HepG2 (cell line): ENCODE measurements around the gene EARS2. TPM values are rescaled to one million over a fixed set of nuclear protein-coding genes. Genes with fewer than 3 reads are reported as not detected.

ENCODE experiments used
- ATM ChIP-seq: fragments of 450-650 bp; IDR thresholded peaks from 2 replicates; pipeline ENCODE4 v1.7.1; 2017; ENCODE audit warnings: mild to moderate bottlenecking, borderline replicate concordance
- CAMTA2 ChIP-seq: sonication (generic); formaldehyde crosslinking; IDR thresholded peaks from 2 replicates; pipeline ENCODE4 v1.4.0; 2020; ENCODE audit warnings: mild to moderate bottlenecking, missing genetic modification reagents, borderline replicate concordance
- CCDC6 ChIP-seq: sonication (generic); formaldehyde crosslinking; IDR thresholded peaks from 2 replicates; pipeline ENCODE4 v1.8.1; 2022; ENCODE audit warnings: mild to moderate bottlenecking, missing genetic modification reagents, moderate library complexity
- DNMT1 ChIP-seq: sonication (generic); formaldehyde crosslinking; IDR thresholded peaks from 2 replicates; pipeline ENCODE4 v1.5.1; 2020; ENCODE audit warnings: mild to moderate bottlenecking, missing genetic modification reagents
- FOXK1 ChIP-seq: sonication (generic); formaldehyde crosslinking; IDR thresholded peaks from 2 replicates; pipeline ENCODE4 v1.4.0; 2020; ENCODE audit warnings: low read depth, missing genetic modification reagents, borderline replicate concordance
- GABPA ChIP-seq, 2 experiments: IDR thresholded peaks; 2 replicates each; pipeline ENCODE4 v1.6.1; 2011 to 2016; ENCODE audit warnings: low read depth in 2 of 2, low read length in 1 of 2, missing biosample characterization in 1 of 2, missing genetic modification characterization in 1 of 2
- IRF2 ChIP-seq: IDR thresholded peaks from 2 replicates; pipeline ENCODE4 v1.6.1; 2018; ENCODE audit warnings: missing genetic modification reagents, missing compliant biosample characterization
- JARID2 ChIP-seq: sonication (generic); formaldehyde crosslinking; IDR thresholded peaks from 2 replicates; pipeline ENCODE4 v1.8.1; 2023; ENCODE audit warnings: missing genetic modification reagents, inconsistent platforms; ENCODE audit not compliant: insufficient replicate concordance
- NR1H2 ChIP-seq: sonication (generic); formaldehyde crosslinking; IDR thresholded peaks from 2 replicates; pipeline ENCODE4 v1.8.1; 2022; ENCODE audit warnings: low read depth, missing genetic modification reagents, borderline replicate concordance
- ZIK1 ChIP-seq: sonication (generic); formaldehyde crosslinking; IDR thresholded peaks from 2 replicates; pipeline ENCODE4 v1.5.0; 2020; ENCODE audit warnings: mild to moderate bottlenecking, low read depth, missing genetic modification reagents, borderline replicate concordance
- polyA plus RNA-seq, 8 experiments: library from polyadenylated mRNA; depleted of rRNA in 3 of 8; stranded (reverse) in 7 of 8; unstranded in 1 of 8; fragments of >200 nt; fragmentation: Illumina TruSeq in 4 of 8; extraction: Trizol in 4 of 8; gene quantifications; 2 replicates each; pipeline versions ENCODE4 v1.2.1 to v1.2.3, GENCODE V29; 2011 to 2016; ENCODE audit warnings: low read depth in 4 of 8, missing spikeins in 1 of 8, mixed read lengths in 1 of 8; ENCODE audit not compliant: insufficient read depth in 1 of 8
- total RNA-seq, 5 experiments: library from RNA; depleted of rRNA; stranded (reverse); fragments of >200 nt; fragmentation: Illumina TruSeq; extraction: Trizol; gene quantifications; 2 replicates each; pipeline ENCODE4 v1.2.3, GENCODE V29; 2016; ENCODE audit warnings: low read depth in 1 of 5
- TF ChIP-seq, protein P1 (sequence below): fragments of 450-650 bp; IDR thresholded peaks from 2 replicates; pipeline ENCODE4 v1.6.1; 2017; ENCODE audit warnings: mild to moderate bottlenecking
- TF ChIP-seq, protein P2 (sequence below), 2 experiments: fragments of 450-650 bp in 1 of 2; sonication (generic) in 1 of 2; formaldehyde crosslinking; IDR thresholded peaks; 2 replicates each; pipeline versions ENCODE4 v1.5.0 to v1.8.0; 2020 to 2022; ENCODE audit warnings: mild to moderate bottlenecking in 1 of 2, missing genetic modification reagents in 1 of 2
- TF ChIP-seq, protein P3 (sequence below): sonication (generic); formaldehyde crosslinking; IDR thresholded peaks from 2 replicates; pipeline ENCODE4 v1.8.1; 2023; ENCODE audit warnings: mild to moderate bottlenecking, missing genetic modification reagents
- TF ChIP-seq, protein P4 (sequence below): sonication (generic); formaldehyde crosslinking; IDR thresholded peaks from 2 replicates; pipeline ENCODE4 v1.5.1; 2020; ENCODE audit warnings: missing genetic modification reagents, mild to moderate bottlenecking, borderline replicate concordance
- TF ChIP-seq, protein P5 (sequence below): fragments of 450-650 bp; IDR thresholded peaks from 2 replicates; pipeline ENCODE4 v1.6.1; 2016
- TF ChIP-seq, protein P6 (sequence below): sonication (generic); formaldehyde crosslinking; IDR thresholded peaks from 2 replicates; pipeline ENCODE4 v1.8.1; 2023; ENCODE audit warnings: mild to moderate bottlenecking, missing genetic modification reagents

Gene EARS2
- total and polyA plus RNA-seq, 2 of the 13 experiments (the other 11 are each of a cell fraction or from before 2014, with no cell fraction given): 49.4 to 80.4 TPM

DNA sequence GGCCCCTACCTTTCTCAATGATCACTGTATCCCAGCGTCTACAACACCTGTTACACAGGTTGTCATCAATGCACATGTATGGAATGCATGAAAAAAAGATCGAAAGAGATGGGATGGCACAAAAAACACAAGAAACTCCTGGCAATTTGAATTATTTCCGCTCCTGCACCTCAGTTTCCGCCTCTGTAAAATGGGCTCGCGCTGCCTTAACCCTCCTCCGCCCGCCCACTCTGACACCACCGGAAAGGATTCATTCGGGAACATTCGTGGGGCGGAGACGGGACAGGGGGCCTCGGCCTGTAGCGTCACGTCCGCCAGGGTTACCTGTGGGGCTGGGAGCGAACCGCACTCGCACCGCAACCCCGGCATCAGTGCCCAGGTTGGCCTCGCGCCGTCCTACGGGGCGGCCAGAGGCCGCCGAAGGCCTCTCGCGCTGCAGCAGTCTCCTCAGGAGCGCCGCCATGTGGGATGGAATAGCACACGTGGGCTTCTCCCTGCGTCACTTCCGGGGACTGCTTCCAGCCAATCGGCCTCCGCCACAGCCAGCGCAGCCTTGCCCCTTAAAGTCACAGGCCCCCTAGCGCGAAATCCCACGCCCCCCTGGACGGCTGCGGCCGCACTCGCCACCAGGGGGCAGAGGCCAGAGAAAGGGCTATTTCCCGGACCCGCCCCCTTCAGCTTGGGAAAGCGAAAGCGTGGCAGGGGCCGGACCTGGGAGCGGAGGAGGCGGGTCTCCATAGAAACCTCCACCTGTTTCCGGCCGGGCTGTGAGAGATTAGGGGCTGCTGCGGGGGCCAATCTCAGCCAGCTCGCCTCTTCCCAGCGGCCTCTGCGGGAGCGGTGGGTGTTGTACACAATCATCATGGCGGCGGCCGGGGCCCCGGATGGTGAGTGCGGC, at the start of gene EARS2, which contains the start of gene UBFD1 (continued):
- TF ChIP-seq, protein P1, sequence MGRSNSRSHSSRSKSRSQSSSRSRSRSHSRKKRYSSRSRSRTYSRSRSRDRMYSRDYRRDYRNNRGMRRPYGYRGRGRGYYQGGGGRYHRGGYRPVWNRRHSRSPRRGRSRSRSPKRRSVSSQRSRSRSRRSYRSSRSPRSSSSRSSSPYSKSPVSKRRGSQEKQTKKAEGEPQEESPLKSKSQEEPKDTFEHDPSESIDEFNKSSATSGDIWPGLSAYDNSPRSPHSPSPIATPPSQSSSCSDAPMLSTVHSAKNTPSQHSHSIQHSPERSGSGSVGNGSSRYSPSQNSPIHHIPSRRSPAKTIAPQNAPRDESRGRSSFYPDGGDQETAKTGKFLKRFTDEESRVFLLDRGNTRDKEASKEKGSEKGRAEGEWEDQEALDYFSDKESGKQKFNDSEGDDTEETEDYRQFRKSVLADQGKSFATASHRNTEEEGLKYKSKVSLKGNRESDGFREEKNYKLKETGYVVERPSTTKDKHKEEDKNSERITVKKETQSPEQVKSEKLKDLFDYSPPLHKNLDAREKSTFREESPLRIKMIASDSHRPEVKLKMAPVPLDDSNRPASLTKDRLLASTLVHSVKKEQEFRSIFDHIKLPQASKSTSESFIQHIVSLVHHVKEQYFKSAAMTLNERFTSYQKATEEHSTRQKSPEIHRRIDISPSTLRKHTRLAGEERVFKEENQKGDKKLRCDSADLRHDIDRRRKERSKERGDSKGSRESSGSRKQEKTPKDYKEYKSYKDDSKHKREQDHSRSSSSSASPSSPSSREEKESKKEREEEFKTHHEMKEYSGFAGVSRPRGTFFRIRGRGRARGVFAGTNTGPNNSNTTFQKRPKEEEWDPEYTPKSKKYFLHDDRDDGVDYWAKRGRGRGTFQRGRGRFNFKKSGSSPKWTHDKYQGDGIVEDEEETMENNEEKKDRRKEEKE: no peak
- TF ChIP-seq NR1H2: no peak
- TF ChIP-seq, protein P2, sequence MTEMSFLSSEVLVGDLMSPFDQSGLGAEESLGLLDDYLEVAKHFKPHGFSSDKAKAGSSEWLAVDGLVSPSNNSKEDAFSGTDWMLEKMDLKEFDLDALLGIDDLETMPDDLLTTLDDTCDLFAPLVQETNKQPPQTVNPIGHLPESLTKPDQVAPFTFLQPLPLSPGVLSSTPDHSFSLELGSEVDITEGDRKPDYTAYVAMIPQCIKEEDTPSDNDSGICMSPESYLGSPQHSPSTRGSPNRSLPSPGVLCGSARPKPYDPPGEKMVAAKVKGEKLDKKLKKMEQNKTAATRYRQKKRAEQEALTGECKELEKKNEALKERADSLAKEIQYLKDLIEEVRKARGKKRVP (CRISPR knock-in tag; IDR thresholded peaks at IDR 0.05): peak in 1 of 2 experiments; percentile 81; a peak in 2 of 4 replicates
- TF ChIP-seq, protein P3, sequence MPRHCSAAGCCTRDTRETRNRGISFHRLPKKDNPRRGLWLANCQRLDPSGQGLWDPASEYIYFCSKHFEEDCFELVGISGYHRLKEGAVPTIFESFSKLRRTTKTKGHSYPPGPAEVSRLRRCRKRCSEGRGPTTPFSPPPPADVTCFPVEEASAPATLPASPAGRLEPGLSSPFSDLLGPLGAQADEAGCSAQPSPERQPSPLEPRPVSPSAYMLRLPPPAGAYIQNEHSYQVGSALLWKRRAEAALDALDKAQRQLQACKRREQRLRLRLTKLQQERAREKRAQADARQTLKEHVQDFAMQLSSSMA: peak; percentile 96
- TF ChIP-seq, protein P4, sequence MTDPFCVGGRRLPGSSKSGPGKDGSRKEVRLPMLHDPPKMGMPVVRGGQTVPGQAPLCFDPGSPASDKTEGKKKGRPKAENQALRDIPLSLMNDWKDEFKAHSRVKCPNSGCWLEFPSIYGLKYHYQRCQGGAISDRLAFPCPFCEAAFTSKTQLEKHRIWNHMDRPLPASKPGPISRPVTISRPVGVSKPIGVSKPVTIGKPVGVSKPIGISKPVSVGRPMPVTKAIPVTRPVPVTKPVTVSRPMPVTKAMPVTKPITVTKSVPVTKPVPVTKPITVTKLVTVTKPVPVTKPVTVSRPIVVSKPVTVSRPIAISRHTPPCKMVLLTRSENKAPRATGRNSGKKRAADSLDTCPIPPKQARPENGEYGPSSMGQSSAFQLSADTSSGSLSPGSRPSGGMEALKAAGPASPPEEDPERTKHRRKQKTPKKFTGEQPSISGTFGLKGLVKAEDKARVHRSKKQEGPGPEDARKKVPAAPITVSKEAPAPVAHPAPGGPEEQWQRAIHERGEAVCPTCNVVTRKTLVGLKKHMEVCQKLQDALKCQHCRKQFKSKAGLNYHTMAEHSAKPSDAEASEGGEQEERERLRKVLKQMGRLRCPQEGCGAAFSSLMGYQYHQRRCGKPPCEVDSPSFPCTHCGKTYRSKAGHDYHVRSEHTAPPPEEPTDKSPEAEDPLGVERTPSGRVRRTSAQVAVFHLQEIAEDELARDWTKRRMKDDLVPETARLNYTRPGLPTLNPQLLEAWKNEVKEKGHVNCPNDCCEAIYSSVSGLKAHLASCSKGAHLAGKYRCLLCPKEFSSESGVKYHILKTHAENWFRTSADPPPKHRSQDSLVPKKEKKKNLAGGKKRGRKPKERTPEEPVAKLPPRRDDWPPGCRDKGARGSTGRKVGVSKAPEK (CRISPR knock-in tag): no peak
- no peak for TF ChIP-seq ATM
- TF ChIP-seq FOXK1 (CRISPR knock-in tag): peak; percentile 94
- TF ChIP-seq DNMT1: no peak; the same call in 1 of the 2 replicates
- TF ChIP-seq CCDC6 (CRISPR knock-in tag): peak; percentile 88; the same call in 1 of the 2 replicates
- TF ChIP-seq, protein P5, sequence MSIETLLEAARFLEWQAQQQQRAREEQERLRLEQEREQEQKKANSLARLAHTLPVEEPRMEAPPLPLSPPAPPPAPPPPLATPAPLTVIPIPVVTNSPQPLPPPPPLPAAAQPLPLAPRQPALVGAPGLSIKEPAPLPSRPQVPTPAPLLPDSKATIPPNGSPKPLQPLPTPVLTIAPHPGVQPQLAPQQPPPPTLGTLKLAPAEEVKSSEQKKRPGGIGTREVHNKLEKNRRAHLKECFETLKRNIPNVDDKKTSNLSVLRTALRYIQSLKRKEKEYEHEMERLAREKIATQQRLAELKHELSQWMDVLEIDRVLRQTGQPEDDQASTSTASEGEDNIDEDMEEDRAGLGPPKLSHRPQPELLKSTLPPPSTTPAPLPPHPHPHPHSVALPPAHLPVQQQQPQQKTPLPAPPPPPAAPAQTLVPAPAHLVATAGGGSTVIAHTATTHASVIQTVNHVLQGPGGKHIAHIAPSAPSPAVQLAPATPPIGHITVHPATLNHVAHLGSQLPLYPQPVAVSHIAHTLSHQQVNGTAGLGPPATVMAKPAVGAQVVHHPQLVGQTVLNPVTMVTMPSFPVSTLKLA: peak; percentile 97
- TF ChIP-seq, protein P6, sequence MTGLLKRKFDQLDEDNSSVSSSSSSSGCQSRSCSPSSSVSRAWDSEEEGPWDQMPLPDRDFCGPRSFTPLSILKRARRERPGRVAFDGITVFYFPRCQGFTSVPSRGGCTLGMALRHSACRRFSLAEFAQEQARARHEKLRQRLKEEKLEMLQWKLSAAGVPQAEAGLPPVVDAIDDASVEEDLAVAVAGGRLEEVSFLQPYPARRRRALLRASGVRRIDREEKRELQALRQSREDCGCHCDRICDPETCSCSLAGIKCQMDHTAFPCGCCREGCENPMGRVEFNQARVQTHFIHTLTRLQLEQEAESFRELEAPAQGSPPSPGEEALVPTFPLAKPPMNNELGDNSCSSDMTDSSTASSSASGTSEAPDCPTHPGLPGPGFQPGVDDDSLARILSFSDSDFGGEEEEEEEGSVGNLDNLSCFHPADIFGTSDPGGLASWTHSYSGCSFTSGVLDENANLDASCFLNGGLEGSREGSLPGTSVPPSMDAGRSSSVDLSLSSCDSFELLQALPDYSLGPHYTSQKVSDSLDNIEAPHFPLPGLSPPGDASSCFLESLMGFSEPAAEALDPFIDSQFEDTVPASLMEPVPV (CRISPR knock-in tag): peak; percentile 77
- TF ChIP-seq GABPA (IDR thresholded peaks at IDR 0.05; ENCODE audit: low read depth, low read length): peak; percentile 63
- peak; percentile 95 for TF ChIP-seq GABPA (CRISPR knock-in tag; IDR thresholded peaks at IDR 0.05; ENCODE audit: low read depth)
- TF ChIP-seq ZIK1 (CRISPR knock-in tag): peak; percentile 76; the same call in 1 of the 2 replicates
- TF ChIP-seq JARID2 (CRISPR knock-in tag): peak; percentile 94
- peak; percentile 93 for TF ChIP-seq CAMTA2
- TF ChIP-seq IRF2: peak; percentile 100
